Right lobe of liver (tissue), 4 donors: ENCODE results near the gene KAZN.

Source experiments
- POLR2A ChIP-seq: fragments of 450-650 bp; IDR thresholded peaks from one replicate; pipeline ENCODE4 v1.6.1; 2017; ENCODE audit warnings: antibody characterized with exemption, mild to moderate bottlenecking
- TF ChIP-seq, protein P1 (sequence below), 4 donors: fragments of 200-600 bp in 3 of 4; fragments of 450-650 bp in 1 of 4; IDR thresholded peaks; one replicate each; pipeline versions ENCODE4 v1.5.1 to v1.8.0; 2016 to 2022; ENCODE audit warnings: antibody characterized with exemption in 4 of 4, mild to moderate bottlenecking in 2 of 4
- donor health status: DM: no; HTN: no; CAD: no.
- donor health status: DM: no; HTN: no; CAD: no.
- donor health status: DM: no; HTN: yes; CAD: no.

DNA sequence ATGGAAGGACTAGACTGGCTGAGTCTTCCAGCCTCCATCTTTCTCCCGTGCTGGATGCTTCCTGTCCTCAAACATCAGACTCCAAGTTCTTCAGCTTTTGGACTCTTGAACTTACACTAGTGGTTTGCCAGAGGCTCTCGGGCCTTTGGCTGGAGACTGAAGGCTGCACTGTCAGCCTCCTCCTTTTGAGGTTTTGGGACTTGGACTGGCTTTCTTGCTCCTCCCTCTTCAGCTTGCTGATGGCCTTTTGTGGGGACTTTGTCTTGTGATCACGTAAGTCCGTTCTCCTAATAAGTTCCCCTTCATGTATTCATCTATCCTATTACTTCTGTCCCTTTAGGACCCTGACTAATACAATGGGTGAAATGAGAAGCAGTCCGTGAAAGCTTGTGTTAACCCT lies 196.4 kb downstream of the KAZN start:
- TF ChIP-seq POLR2A = no peak
- TF ChIP-seq, protein P1, sequence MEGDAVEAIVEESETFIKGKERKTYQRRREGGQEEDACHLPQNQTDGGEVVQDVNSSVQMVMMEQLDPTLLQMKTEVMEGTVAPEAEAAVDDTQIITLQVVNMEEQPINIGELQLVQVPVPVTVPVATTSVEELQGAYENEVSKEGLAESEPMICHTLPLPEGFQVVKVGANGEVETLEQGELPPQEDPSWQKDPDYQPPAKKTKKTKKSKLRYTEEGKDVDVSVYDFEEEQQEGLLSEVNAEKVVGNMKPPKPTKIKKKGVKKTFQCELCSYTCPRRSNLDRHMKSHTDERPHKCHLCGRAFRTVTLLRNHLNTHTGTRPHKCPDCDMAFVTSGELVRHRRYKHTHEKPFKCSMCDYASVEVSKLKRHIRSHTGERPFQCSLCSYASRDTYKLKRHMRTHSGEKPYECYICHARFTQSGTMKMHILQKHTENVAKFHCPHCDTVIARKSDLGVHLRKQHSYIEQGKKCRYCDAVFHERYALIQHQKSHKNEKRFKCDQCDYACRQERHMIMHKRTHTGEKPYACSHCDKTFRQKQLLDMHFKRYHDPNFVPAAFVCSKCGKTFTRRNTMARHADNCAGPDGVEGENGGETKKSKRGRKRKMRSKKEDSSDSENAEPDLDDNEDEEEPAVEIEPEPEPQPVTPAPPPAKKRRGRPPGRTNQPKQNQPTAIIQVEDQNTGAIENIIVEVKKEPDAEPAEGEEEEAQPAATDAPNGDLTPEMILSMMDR (IDR thresholded peaks at IDR 0.05) = no peak
